Measurements from ENCODE around the gene NPAS3.

NPAS3 gene

DNA sequence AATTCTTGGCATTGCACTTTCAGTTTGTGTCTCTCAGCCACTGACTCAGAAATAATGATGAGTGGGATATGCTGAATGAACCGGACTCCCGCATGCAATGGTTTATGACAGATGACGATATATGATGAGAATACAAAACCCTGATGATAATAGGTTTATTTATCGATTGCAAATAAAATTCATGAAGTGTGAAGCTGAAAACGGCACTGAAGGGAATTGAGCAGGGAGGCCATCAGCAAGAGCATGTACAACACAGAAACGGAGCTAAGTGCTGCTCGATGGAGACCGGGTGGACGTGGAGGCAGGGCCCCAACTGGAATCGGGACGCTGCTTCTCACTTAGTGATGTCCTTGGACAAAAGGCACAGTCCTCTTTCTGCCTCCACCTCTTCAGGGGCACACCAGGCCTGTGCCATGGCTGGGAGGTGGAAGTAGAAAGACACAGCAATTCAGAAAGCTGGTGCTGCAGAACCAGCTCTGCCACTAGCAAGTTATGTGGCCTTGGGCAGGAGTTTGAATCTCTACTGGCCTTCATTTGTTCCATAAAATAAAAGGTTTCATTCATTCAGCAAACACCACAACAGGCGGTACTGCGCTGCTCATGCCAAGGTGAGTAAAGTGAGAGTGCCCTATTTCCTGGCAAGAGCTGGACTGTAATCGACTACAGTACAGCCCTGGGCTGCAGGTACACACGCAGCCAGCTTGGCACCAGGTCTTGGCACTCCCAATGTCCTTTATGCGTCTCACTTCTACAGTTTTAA, 895.2 kb downstream of the NPAS3 start:
- no peak for DNase-seq

DNA sequence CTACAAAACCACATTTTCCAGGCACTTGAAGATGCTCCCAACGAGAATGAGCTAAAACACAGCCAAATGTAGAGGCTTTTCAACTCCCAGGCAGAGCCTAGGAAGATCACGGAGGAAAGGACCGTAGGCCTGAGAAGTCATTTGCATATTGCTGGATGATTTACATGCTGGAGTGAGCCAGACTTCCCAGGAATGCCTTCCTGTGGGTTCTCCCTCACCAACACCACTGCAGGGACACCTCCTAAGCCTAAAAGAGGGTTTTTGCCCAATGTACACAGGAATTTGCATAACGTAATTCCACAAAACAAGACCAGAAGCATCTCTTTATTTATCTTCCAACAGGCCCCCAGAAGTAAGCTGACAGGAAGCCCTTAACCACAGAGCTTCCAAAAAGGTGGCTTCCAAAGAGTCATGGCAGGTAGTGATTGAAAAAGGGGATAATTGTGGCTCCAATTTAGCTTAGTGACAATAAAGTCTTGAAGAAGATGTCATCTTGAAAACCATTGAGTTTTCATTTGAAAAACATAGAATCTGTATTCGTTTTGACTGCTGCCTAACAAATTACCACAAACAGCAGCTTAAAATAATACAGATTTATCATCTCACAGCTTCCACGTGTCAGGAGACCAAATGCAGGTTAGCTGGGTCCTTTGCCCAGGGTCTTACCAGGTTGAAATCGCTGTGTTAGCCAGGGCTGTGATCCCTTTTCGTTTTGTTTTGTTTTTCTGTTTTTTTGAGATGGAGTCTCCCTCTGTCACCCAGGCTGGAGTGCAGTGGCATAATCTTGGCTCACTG, 896.0 kb downstream of the NPAS3 start:
- no peak for DNase-seq

GRCh38 chr14:33835261-33835655, 896.6 kb downstream of the NPAS3 start:
- no peak for DNase-seq

DNA sequence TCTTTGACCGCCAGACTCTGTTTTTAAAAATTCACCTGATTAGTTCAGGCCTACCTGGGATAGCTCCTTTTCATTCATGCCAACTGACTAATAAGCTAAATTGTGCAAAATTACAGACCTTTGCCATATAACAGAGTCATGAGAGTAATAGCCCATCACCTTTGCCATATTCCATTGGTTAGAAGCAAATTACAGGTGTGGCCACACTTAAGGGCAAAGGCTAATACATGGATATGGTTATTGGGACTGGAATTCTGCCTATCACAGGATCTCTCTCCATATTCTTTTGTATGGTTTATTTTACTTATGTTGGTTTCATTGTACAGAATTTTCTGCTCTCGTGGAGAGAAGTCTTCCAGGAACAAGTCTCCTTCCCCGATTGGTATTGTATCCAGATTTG, 897.0 kb downstream of the NPAS3 start:
- no peak for DNase-seq

DNA sequence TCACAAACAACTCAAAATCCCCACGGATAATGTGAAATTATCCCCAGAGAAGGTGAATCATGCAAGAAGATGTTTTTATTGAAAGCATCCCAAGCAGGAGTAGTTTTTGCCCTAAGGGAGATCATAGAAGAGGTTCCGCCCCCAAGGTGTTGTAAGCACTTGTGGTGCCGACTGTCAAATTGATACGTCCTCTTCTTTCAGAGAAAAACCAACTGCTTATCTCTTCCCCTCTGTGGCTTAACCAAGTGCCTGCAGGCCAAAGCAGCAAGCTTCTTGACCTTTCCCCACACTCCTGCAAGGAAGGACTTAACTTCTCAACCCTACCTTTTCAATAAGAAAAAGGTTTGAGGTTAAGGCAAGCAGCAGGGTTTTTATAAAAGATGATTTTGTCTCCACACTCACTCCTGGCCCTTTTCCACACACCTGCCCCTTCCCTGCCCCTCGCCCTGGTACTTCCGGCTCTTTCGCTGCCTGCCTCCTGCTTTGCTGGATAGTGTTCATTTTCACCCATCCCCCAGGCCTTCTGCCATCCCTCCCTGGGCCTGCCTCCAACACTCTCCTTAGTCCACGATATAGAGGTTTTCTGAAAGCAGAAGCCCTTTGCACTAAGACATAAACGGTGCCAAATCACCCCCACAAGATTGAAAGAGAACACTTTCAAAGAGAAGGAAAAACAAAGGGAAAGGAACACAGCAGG, 897.7 kb downstream of the NPAS3 start:
- no peak for DNase-seq

DNA sequence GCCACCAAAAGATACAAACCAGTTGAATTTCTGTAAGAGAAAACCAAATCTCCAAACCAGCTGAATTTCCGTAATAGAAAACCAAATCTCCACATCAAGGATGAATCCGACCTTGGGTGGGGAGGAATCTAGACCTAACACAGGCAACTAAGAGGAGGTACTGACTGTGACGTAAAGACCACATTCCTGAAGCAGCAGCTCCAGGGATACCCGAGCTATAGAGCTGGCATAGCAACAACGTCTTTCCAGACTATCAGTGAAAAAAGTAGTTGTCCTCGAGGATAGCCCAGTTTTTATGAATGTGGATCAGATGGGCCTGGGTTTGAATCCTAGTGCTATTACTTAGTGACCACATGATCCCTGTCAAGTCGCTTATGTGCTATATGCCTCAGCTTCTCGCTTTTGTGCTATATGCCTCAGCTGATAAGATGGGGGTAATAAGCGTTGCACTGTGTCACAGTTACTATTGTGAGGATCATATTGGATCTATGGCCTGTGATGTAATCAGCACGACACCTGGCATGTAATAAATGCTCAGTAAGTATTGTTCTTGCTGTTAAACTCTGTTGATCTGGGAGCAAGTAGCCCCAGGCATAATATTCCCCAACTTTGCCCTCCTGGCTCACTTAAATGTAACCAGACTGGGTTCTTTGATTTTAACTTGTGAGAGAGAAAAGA, 898.4 kb downstream of the NPAS3 start:
- DNase-seq, result no peak

DNA sequence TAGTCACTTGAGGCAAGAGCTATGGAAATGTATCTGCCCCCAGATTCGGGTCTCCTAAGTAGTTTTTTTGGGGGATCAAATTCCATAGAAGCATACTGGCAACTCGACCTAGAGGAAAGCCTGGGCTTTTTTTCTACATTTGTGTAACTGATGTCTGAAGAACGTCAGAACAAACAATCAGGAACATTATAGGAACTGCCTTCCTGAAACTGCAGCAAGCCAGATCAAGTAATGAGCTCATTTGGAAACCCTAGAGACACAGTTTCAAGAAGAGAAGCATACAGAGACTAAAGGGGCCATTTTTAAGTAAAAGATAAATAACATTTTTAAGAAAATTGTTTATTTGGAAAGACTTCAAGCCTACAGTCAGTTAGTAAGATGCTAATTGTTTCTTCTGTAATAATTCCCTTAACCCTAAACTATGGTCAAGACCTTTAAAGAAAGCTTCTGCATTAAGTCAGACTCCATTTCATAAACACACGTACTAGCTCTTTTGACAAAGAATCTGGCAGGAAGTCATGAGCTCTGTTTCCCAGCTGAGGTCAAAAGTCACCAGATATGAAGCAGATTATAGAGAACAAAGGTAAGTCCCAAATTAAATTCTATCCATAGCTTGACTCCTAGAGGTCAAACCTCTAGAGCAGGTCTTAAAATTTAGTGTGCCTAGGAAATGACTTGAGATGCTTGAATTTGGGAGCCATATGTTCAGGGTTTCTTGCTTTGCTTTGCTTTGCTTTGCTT, 899.4 kb downstream of the NPAS3 start:
- no peak for DNase-seq

DNA sequence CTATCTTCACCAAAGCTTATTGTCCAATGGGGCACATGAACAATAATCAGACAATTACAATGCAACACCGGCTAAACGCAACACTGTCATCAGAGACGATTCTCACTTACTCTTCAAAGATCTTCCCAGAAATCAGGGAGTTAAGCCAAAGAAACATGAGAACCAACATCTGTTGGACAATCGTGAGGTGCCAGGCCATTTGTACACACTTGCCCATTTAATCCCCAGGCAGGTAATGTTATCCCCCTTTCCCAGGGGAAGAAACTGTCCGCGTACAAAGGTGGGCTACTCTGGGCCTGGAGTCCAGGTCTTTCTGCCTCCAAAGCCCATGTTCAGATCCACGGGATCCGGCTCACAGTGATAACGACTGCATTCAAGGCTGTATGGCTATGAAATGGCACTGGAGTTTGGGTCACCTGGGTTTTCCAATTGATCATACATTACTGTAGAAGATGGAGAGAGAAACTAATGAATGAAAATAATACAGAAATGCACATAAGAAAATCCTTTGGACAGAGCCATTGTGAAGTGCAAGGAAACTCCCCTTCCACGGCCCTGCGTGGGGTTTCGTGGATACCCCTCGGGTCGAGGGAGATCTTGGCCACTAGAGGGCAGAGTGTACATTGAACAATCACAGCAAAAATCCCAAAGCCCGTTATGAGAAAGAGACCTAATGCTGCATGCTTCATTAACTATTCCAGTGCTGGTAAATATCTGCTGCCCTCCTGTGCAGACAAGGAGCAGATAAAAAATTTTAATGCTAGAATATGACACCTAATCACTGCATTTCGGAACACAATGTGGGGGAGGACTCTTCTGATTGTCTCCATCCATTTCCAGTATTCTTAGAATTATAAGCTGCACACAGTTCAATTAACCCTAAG, 900.8 kb downstream of the NPAS3 start:
- peak; percentile 52 for DNase-seq

- no peak for DNase-seq
Observed at GRCh38 chr14:33840797-33841196, 902.1 kb downstream of the NPAS3 start.

- DNase-seq, result peak; percentile 8
Observed at GRCh38 chr14:33842299-33842698, 903.6 kb downstream of the NPAS3 start.

DNA sequence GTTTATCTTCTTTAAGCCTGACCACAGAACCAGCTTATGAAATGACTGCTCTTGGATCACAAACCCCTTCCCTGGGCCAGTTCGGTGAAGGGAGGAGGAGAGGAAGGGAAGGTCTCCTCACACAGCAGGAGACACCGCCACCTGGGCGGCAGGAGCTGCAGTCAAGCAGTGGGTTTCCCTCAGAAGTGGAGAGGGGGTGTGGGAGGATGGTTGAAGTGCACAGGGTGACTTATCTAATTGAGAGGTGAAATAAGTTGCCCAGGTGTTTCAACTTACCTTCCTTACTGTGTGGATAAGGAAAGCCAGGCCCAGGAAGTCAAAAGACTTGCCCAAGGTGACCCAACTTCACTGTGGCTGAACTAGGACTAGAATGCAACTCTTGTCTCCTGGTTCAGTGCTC, 905.4 kb downstream of the NPAS3 start:
- DNase-seq, result no peak

GRCh38 chr14:33846100-33846824, 907.6 kb downstream of the NPAS3 start:
- no peak for DNase-seq

DNA sequence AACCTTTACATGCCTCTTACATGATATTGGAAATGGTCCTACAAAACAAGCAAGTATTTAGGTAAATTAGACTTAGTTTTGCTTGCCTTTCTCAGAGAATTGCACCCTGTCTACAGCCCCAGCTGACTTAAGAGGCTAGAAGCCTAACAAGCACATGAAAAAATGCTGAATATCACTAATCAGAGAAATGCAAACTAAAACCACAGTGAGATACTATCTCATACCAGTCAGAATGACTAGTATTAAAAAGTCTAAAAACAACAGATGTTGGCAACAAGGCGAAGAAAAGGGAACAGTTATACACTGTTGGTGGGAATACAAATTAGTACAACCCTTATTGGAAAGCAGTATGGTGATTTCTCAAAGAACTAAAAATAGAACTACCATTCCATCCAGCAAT, 908.4 kb downstream of the NPAS3 start:
- no peak for DNase-seq

DNA sequence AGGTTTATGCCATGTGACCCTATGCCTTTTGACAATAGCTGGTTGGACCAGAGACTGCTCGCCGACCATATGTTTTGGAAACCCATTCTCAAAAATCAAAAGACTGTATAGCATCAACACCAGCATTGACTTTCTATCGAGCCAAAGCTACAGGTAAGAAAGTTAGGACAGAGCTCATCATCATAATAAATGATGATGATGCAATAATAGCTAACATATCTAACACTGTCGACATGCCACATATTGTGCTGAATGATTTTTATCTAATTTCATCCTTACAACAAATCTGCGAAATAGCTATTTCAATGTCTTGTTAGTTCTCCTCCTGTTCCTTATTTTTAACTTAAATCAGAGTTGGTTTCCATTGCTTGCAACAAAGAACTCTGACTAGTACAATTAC, 909.3 kb downstream of the NPAS3 start:
- no peak for DNase-seq

GRCh38 chr14:33848706-33849454, 910.2 kb downstream of the NPAS3 start:
- DNase-seq, result peak; percentile 68

DNA sequence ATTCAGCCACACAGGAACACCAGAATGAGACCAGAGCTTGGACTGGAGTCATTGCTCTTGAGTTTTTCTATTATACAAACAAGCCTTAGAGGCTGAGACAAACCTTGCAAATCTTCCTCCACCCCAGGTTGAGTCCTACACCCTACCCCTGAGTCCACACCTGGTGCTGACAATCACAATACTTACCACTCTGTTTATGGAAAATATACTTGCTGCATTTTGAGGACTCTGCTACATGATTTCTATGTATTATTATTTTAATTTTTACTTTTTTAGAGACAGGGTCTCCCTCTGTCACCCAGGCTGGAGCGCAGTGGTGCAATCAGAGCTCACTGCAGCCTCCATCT, 910.7 kb downstream of the NPAS3 start:
- no peak for DNase-seq

- DNase-seq, result no peak
Observed at GRCh38 chr14:33850826-33851225, 912.1 kb downstream of the NPAS3 start.

GRCh38 chr14:33851366-33851765, 912.7 kb downstream of the NPAS3 start:
- no peak for DNase-seq

GRCh38 chr14:33851931-33852330, 913.3 kb downstream of the NPAS3 start:
- DNase-seq, result no peak
